Measurements from ENCODE around the gene TRAF6. TPM values are rescaled to one million over a fixed set of nuclear protein-coding genes. Genes with fewer than 3 reads are reported as not detected.
A peak's percentile ranks its signal among the peaks of the same experiment; 100 is the strongest.

The TRAF6 gene
- total and polyA plus RNA-seq, 10 of the 15 experiments (the other 5 are each of a cell fraction or from before 2014, with no cell fraction given), result 1.4 to 10.9 (median 7.0) TPM

GRCh38 chr11:36490026-36490806 lies 19.9 kb downstream of the TRAF6 start (continued):
- no peak for TF ChIP-seq PKNOX1 (IDR thresholded peaks at IDR 0.05)

GRCh38 chr11:36488096-36488495 lies 22.0 kb downstream of the TRAF6 start:
- H3K4me1 ChIP-seq (ENCODE audit: control insufficient read depth, insufficient read depth, low read length), result peaks cover 8% of the 10 kb centered on the region; the same call in 1 of the 2 replicates
- SMC1A ChIA-PET (ENCODE audit: uncharacterized antibody, unreplicated experiment), result interaction anchor here (0.9 to 2.9 kb wide), 7 partner anchors 9 to 198 kb away, joined by 3 to 16 read pairs (median 8); no protein-coding TSS in a partner anchor
- RAD21 ChIA-PET (ENCODE audit: unreplicated experiment), result interaction anchor here (0.6 to 2.5 kb wide), 4 partner anchors 9 to 222 kb away, joined by 3 to 12 read pairs (median 6); no protein-coding TSS in a partner anchor
- CTCF ChIA-PET, result interaction anchor here (1.1 to 9.7 kb wide), 7 partner anchors 10 to 258 kb away, joined by 3 to 118 read pairs (median 6); partner anchors contain the start of gene TRAF6
- H3K27ac ChIP-seq (ENCODE audit: control insufficient read depth, insufficient read depth), result no peak overlapping the region; the same call in 1 of the 2 replicates
- no peaks in the 10 kb centered on the region; the same call in 2 of the 3 replicates for H3K9me3 ChIP-seq (replicated peaks; ENCODE audit: control insufficient read depth, insufficient read depth, low read length)
- no peak overlapping the region for H3K9ac ChIP-seq (ENCODE audit: control insufficient read depth, insufficient read depth, low read length)
- intact Hi-C loops (cut with micrococcal nuclease; ENCODE audit: unreplicated experiment), result no loop called here
- H3K4me2 ChIP-seq (ENCODE audit: control insufficient read depth, insufficient read depth), result no peak overlapping the region; the same call in none of the 2 replicates
- in situ Hi-C loops (cut with MboI), result no loop called here
- no peaks in the 10 kb centered on the region for H3K27me3 ChIP-seq (replicated peaks in 1 of 2; ENCODE audit: control insufficient read depth in 2 of 2, insufficient read depth in 2 of 2, low read length in 1 of 2)
- FAIRE-seq (no peak), ATAC-seq (peak; percentile 58), DNase-seq (ENCODE audit: low read depth, low spot score) (no peak)
- no peaks in the 10 kb centered on the region for H4K20me1 ChIP-seq (ENCODE audit: control insufficient read depth, insufficient read depth)
- H2AFZ ChIP-seq (ENCODE audit: control insufficient read depth, low read depth, low read length), result no peak overlapping the region
- no peak for TF ChIP-seq PAX8 (IDR thresholded peaks at IDR 0.05)
- TF ChIP-seq CBFB (IDR thresholded peaks at IDR 0.05; ENCODE audit: low read depth), result no peak
- peak; percentile 29; the same call in 1 of the 2 replicates for TF ChIP-seq RUNX3 (IDR thresholded peaks at IDR 0.05; ENCODE audit: low read length)
- H3K79me2 ChIP-seq (ENCODE audit: control insufficient read depth, insufficient read depth, low read length), result no peaks in the 10 kb centered on the region
- 2% methylated on average over 5 of the region's 5 CpGs for WGBS (ENCODE audit: insufficient coverage, insufficient replicate concordance, low lambda C conversion rate, missing lambda C conversion rate)
- peaks cover 8 to 18% of the 10 kb centered on the region in 2 experiments for H3K36me3 ChIP-seq (ENCODE audit: control insufficient read depth in 2 of 2, insufficient read depth in 2 of 2, low read length in 1 of 2)
- H3K4me3 ChIP-seq, result no peak overlapping the region
- POLR2A ChIA-PET, result no interaction called here
- no TSS peak for BruUV-seq (replicated peaks)
